WTC11 (cell line): ENCODE measurements around the gene RUNX1. TPM values are rescaled to one million over a fixed set of nuclear protein-coding genes. Genes with fewer than 3 reads are reported as not detected.

Experiments
- ATAC-seq: fragments of 200-7000 bp; cut with Tn5 transposase; 2 replicates; pipeline ENCODE4 v1.10.0; 2021; ENCODE audit warnings: mild to moderate bottlenecking, moderate library complexity
- CTCF ChIA-PET: fragments of 300-600 bp; sonication (Branson Sonifier 250); formaldehyde crosslinking; loops from one replicate; lab custom pipeline; 2021; ENCODE audit warnings: antibody characterized with exemption; lab: Charles Lee
- POLR2A ChIA-PET: fragments of 350-600 bp; sonication (Branson Sonifier 250); formaldehyde crosslinking; loops from one replicate; lab custom pipeline; 2021; ENCODE audit warnings: antibody characterized with exemption; lab: Charles Lee
- DNase-seq: peaks from one replicate; pipeline ENCODE4 v3.0.0; 2021; ENCODE audit warnings: low spot score
- H3K27ac Mint-ChIP-seq: 2 replicates; pipeline ENCODE4 v1.8.0; 2021; ENCODE audit warnings: mixed read lengths
- H3K27me3 Mint-ChIP-seq: 2 replicates; pipeline ENCODE4 v1.8.0; 2021; ENCODE audit warnings: low read depth, mild to moderate bottlenecking, moderate library complexity, mixed read lengths
- H3K36me3 Mint-ChIP-seq: 2 replicates; pipeline ENCODE4 v1.8.0; 2021; ENCODE audit warnings: mixed read lengths
- H3K4me1 Mint-ChIP-seq: 2 replicates; pipeline ENCODE4 v1.8.0; 2022; ENCODE audit warnings: mixed read lengths
- H3K4me3 Mint-ChIP-seq: 2 replicates; pipeline ENCODE4 v1.8.0; 2021; ENCODE audit warnings: mild to moderate bottlenecking, moderate library complexity, mixed read lengths
- H3K9me3 Mint-ChIP-seq: 2 replicates; pipeline ENCODE4 v1.8.0; 2021; ENCODE audit warnings: mixed read lengths
- AFF4 ChIP-seq: sonication (generic); formaldehyde crosslinking; IDR thresholded peaks from 2 replicates; pipeline ENCODE4 v1.8.1; 2023; ENCODE audit warnings: mild to moderate bottlenecking, missing genetic modification reagents, borderline replicate concordance
- ARID4B ChIP-seq: sonication (generic); formaldehyde crosslinking; IDR thresholded peaks from 2 replicates; pipeline ENCODE4 v1.8.0; 2023; ENCODE audit warnings: missing genetic modification reagents, mild to moderate bottlenecking, borderline replicate concordance
- CTCF ChIP-seq: fragments of 200-600 bp; IDR thresholded peaks from 2 replicates; pipeline ENCODE4 v1.8.0; 2022; ENCODE audit warnings: antibody characterized with exemption
- E2F1 ChIP-seq: sonication (generic); formaldehyde crosslinking; IDR thresholded peaks from 2 replicates; pipeline ENCODE4 v1.8.0; 2022; ENCODE audit warnings: mild to moderate bottlenecking, missing genetic modification reagents
- ESRRA ChIP-seq: sonication (generic); formaldehyde crosslinking; IDR thresholded peaks from 2 replicates; pipeline ENCODE4 v1.8.1; 2022; ENCODE audit warnings: mild to moderate bottlenecking, missing genetic modification reagents, borderline replicate concordance
- GABPB1 ChIP-seq: sonication (generic); formaldehyde crosslinking; IDR thresholded peaks from 2 replicates; pipeline ENCODE4 v1.8.1; 2023; ENCODE audit warnings: mild to moderate bottlenecking, missing genetic modification reagents
- GTF2I ChIP-seq: fragments of 250-450 bp; sonication (Bioruptor Pico); conservative IDR thresholded peaks from 2 replicates; pipeline ENCODE4 v1.4.0; 2021; ENCODE audit warnings: mild to moderate bottlenecking
- HMGXB4 ChIP-seq: sonication (generic); formaldehyde crosslinking; IDR thresholded peaks from 2 replicates; pipeline ENCODE4 v1.8.1; 2023; ENCODE audit warnings: mild to moderate bottlenecking, moderate library complexity, missing genetic modification reagents
- KAT7 ChIP-seq: sonication (generic); formaldehyde crosslinking; IDR thresholded peaks from 2 replicates; pipeline ENCODE4 v1.8.1; 2023; ENCODE audit warnings: missing genetic modification reagents, mild to moderate bottlenecking, borderline replicate concordance
- NFE2L1 ChIP-seq: sonication (generic); formaldehyde crosslinking; IDR thresholded peaks from 2 replicates; pipeline ENCODE4 v1.8.1; 2023; ENCODE audit warnings: missing genetic modification reagents
- NR1H2 ChIP-seq: sonication (generic); formaldehyde crosslinking; IDR thresholded peaks from 2 replicates; pipeline ENCODE4 v1.9.0; 2021; ENCODE audit warnings: mild to moderate bottlenecking, moderate library complexity, missing genetic modification reagents
- PRRX2 ChIP-seq: fragments of 250-450 bp; sonication (Bioruptor Pico); IDR thresholded peaks from 2 replicates; pipeline ENCODE4 v1.8.0; 2021; ENCODE audit warnings: mild to moderate bottlenecking
- SMAD3 ChIP-seq: sonication (generic); formaldehyde crosslinking; IDR thresholded peaks from 2 replicates; pipeline ENCODE4 v1.8.0; 2022; ENCODE audit warnings: missing genetic modification reagents, mild to moderate bottlenecking, borderline replicate concordance
- TEAD4 ChIP-seq: sonication (generic); formaldehyde crosslinking; IDR thresholded peaks from 2 replicates; pipeline ENCODE4 v1.8.0; 2022; ENCODE audit warnings: mild to moderate bottlenecking, missing genetic modification reagents
- USF2 ChIP-seq: sonication (generic); formaldehyde crosslinking; IDR thresholded peaks from 2 replicates; pipeline ENCODE4 v1.8.1; 2023; ENCODE audit warnings: mild to moderate bottlenecking, missing genetic modification reagents, moderate library complexity
- ZMAT4 ChIP-seq: fragments of 250-450 bp; sonication (Bioruptor Pico); IDR thresholded peaks from 2 replicates; pipeline ENCODE4 v1.9.0; 2021; ENCODE audit warnings: mild to moderate bottlenecking
- ZNF121 ChIP-seq: sonication (generic); formaldehyde crosslinking; IDR thresholded peaks from 2 replicates; pipeline ENCODE4 v1.8.0; 2023; ENCODE audit warnings: missing genetic modification reagents
- ZNF232 ChIP-seq: sonication (generic); formaldehyde crosslinking; IDR thresholded peaks from 2 replicates; pipeline ENCODE4 v1.8.0; 2022; ENCODE audit warnings: mild to moderate bottlenecking, missing genetic modification reagents
- ZNF512 ChIP-seq: sonication (generic); formaldehyde crosslinking; IDR thresholded peaks from 2 replicates; pipeline ENCODE4 v1.8.1; 2022; ENCODE audit warnings: missing genetic modification reagents, borderline replicate concordance
- ZNF671 ChIP-seq: fragments of 250-450 bp; sonication (Bioruptor Pico); IDR thresholded peaks from 2 replicates; pipeline ENCODE4 v1.8.0; 2021; ENCODE audit warnings: mild to moderate bottlenecking
- total RNA-seq: library from RNA; stranded (reverse); gene quantifications from 3 replicates; pipeline ENCODE4 v1.2.3, GENCODE V29; 2021

RUNX1 gene
- total RNA-seq, 1 experiment from 2014 or later = 2.2 TPM

GRCh38 chr21:34965200-34966174, 83.6 kb downstream of the RUNX1 start:
- H3K36me3 Mint-ChIP-seq = no peaks in the 10 kb centered on the region
- no peaks in the 10 kb centered on the region for H3K27me3 Mint-ChIP-seq
- TF ChIP-seq ZNF232 (CRISPR knock-in tag) = no peak
- no peak for TF ChIP-seq ZMAT4 (CRISPR knock-in tag)
- no peak for TF ChIP-seq KAT7 (CRISPR knock-in tag)
- TF ChIP-seq PRRX2 (CRISPR knock-in tag) = no peak
- TF ChIP-seq CTCF = no peak
- no peak for TF ChIP-seq ARID4B (CRISPR knock-in tag)
- TF ChIP-seq ZNF121 (CRISPR knock-in tag) = no peak
- TF ChIP-seq USF2 (CRISPR knock-in tag) = no peak
- no peak for TF ChIP-seq AFF4 (CRISPR knock-in tag)
- no peak for TF ChIP-seq HMGXB4 (CRISPR knock-in tag)
- TF ChIP-seq GABPB1 = no peak
- TF ChIP-seq ZNF671 = no peak
- TF ChIP-seq GTF2I = no peak
- no peak for TF ChIP-seq ESRRA (CRISPR knock-in tag)
- TF ChIP-seq E2F1 (CRISPR knock-in tag) = no peak
- TF ChIP-seq NFE2L1 (CRISPR knock-in tag) = no peak
- TF ChIP-seq ZNF512 (CRISPR knock-in tag) = no peak
- TF ChIP-seq TEAD4 = no peak
- TF ChIP-seq NR1H2 (CRISPR knock-in tag) = no peak
- TF ChIP-seq SMAD3 (CRISPR knock-in tag) = no peak
- peaks cover 14% of the 10 kb centered on the region for H3K4me1 Mint-ChIP-seq
- H3K9me3 Mint-ChIP-seq = no peaks in the 10 kb centered on the region
- ATAC-seq (no peak), DNase-seq (no peak)
- H3K27ac Mint-ChIP-seq = no peak overlapping the region
- CTCF ChIA-PET = no interaction called here
- no peak overlapping the region for H3K4me3 Mint-ChIP-seq
- POLR2A ChIA-PET = no interaction called here
